ENCODE data around the gene NEU3. TPM values are rescaled to one million over a fixed set of nuclear protein-coding genes. Genes with fewer than 3 reads are reported as not detected.

Gene NEU3
- polyA plus RNA-seq, 1 donor (not counting 4 experiments of a cell fraction or from before 2014, with no cell fraction given) = 8.2 TPM

GRCh38 chr11:75004215-75004614 lies 15.5 kb downstream of the NEU3 start:
- Histone ChIP-seq H3K9me1 (ENCODE audit: control insufficient read depth, extremely low read depth, insufficient read depth, low read length) (no peaks in the 10 kb centered on the region), H3K27ac (ENCODE audit: control insufficient read depth, insufficient read depth, low read length) (no peak overlapping the region), H3K9me3 (ENCODE audit: control insufficient read depth, low read depth, low read length) (no peaks in the 10 kb centered on the region), H3K4me2 (ENCODE audit: control insufficient read depth, extremely low read depth, insufficient read depth, low read depth, low read length) (no peak overlapping the region), H3K4me1 (ENCODE audit: control insufficient read depth, extremely low read depth, insufficient read depth, low read length) (no peaks in the 10 kb centered on the region), H3K9ac (ENCODE audit: control insufficient read depth, extremely low read depth, insufficient read depth, low read length) (no peak overlapping the region), H4K20me1 (ENCODE audit: control insufficient read depth, extremely low read depth, insufficient read depth, low read length) (no peaks in the 10 kb centered on the region), H3K4me3 (ENCODE audit: control insufficient read depth in 2 of 3, extremely low read depth in 1 of 3, insufficient read depth in 2 of 3, low read depth in 1 of 3, low read length in 3 of 3) (no peak overlapping the region), H3K79me2 (ENCODE audit: control insufficient read depth, insufficient read depth, low read length) (no peaks in the 10 kb centered on the region), H3K36me3 (ENCODE audit: control insufficient read depth in 2 of 2, extremely low read depth in 1 of 2, insufficient read depth in 2 of 2, low read length in 2 of 2) (peaks cover 13 to 15% of the 10 kb centered on the region in 2 experiments), H3K27me3 (ENCODE audit: control insufficient read depth, extremely low read depth, insufficient read depth, low read length) (no peaks in the 10 kb centered on the region), H2AFZ (ENCODE audit: control insufficient read depth, low read length) (no peak overlapping the region)
- TF ChIP-seq CTCF (optimal IDR thresholded peaks at IDR 0.05 in 1 of 3, IDR thresholded peaks at IDR 0.05 in 1 of 3, conservative IDR thresholded peaks at IDR 0.05 in 1 of 3; ENCODE audit: extremely low read depth in 1 of 3, insufficient read depth in 2 of 3, low read length in 3 of 3) (no peak), EZH2 (IDR thresholded peaks at IDR 0.05; ENCODE audit: low read length) (no peak)
- FAIRE-seq (no peak), DNase-seq (ENCODE audit: low read depth, low spot score) (no peak)
- dilution Hi-C loops (cut with MboI; ENCODE audit: extremely low pct_ligation_motif_present, low sequenced_read_pairs) = no loop called here

GRCh38 chr11:75011357-75011756 lies 22.6 kb downstream of the NEU3 start:
- H2AFZ ChIP-seq (ENCODE audit: control insufficient read depth, low read length) = no peak overlapping the region

More at GRCh38 chr11:75011357-75011756, 22.6 kb downstream of the NEU3 start:
- H3K9me3 ChIP-seq (ENCODE audit: control insufficient read depth, low read depth, low read length) = no peaks in the 10 kb centered on the region
- no peaks in the 10 kb centered on the region for H4K20me1 ChIP-seq (ENCODE audit: control insufficient read depth, extremely low read depth, insufficient read depth, low read length)
- FAIRE-seq = no peak
- DNase-seq (ENCODE audit: low read depth, low spot score) = no peak
- H3K27me3 ChIP-seq (ENCODE audit: control insufficient read depth, extremely low read depth, insufficient read depth, low read length) = no peaks in the 10 kb centered on the region
- H3K27ac ChIP-seq (ENCODE audit: control insufficient read depth, insufficient read depth, low read length) = no peak overlapping the region
- no peaks in the 10 kb centered on the region for H3K9me1 ChIP-seq (ENCODE audit: control insufficient read depth, extremely low read depth, insufficient read depth, low read length)
- dilution Hi-C loops (cut with MboI; ENCODE audit: extremely low pct_ligation_motif_present, low sequenced_read_pairs) = no loop called here
- TF ChIP-seq CTCF (optimal IDR thresholded peaks at IDR 0.05 in 1 of 3, IDR thresholded peaks at IDR 0.05 in 1 of 3, conservative IDR thresholded peaks at IDR 0.05 in 1 of 3; ENCODE audit: extremely low read depth in 1 of 3, insufficient read depth in 2 of 3, low read length in 3 of 3) (no peak), EZH2 (IDR thresholded peaks at IDR 0.05; ENCODE audit: low read length) (no peak)
- H3K4me3 ChIP-seq (ENCODE audit: control insufficient read depth in 2 of 3, extremely low read depth in 1 of 3, insufficient read depth in 2 of 3, low read depth in 1 of 3, low read length in 3 of 3) = no peak overlapping the region
- H3K4me2 ChIP-seq (ENCODE audit: control insufficient read depth, extremely low read depth, insufficient read depth, low read depth, low read length) = no peak overlapping the region
- H3K79me2 ChIP-seq (ENCODE audit: control insufficient read depth, insufficient read depth, low read length) = no peaks in the 10 kb centered on the region
- peaks cover 10 to 14% of the 10 kb centered on the region in 2 experiments for H3K36me3 ChIP-seq (ENCODE audit: control insufficient read depth in 2 of 2, extremely low read depth in 1 of 2, insufficient read depth in 2 of 2, low read length in 2 of 2)
- H3K4me1 ChIP-seq (ENCODE audit: control insufficient read depth, extremely low read depth, insufficient read depth, low read length) = peaks cover 4% of the 10 kb centered on the region
- no peak overlapping the region for H3K9ac ChIP-seq (ENCODE audit: control insufficient read depth, extremely low read depth, insufficient read depth, low read length)
